ENCODE measurements around the gene CLN6.
"Not testable (repeated sequence)": the region's sequence is repeated elsewhere in the genome, so short reads cannot be mapped to it uniquely, and the experiment has no call there.

The CLN6 gene

GRCh38 chr15:68224546-68225250 lies 4.8 kb downstream of the CLN6 start:
- no peaks in the 10 kb centered on the region for H3K27me3 ChIP-seq (replicated peaks; ENCODE audit: control insufficient read depth, insufficient read depth, low read length)
- no peak overlapping the region for H3K4me3 ChIP-seq (replicated peaks; ENCODE audit: low read depth, low read length)
- no peaks in the 10 kb centered on the region; the same call in none of the 2 replicates for H3K36me3 ChIP-seq (ENCODE audit: control insufficient read depth, insufficient read depth, low read length)
- no peak for TF ChIP-seq CTCF (IDR thresholded peaks at IDR 0.05; ENCODE audit: insufficient read depth, low read length, poor library complexity, severe bottlenecking)
- no peak for DNase-seq (ENCODE audit: extremely low read depth, insufficient read length)

DNA sequence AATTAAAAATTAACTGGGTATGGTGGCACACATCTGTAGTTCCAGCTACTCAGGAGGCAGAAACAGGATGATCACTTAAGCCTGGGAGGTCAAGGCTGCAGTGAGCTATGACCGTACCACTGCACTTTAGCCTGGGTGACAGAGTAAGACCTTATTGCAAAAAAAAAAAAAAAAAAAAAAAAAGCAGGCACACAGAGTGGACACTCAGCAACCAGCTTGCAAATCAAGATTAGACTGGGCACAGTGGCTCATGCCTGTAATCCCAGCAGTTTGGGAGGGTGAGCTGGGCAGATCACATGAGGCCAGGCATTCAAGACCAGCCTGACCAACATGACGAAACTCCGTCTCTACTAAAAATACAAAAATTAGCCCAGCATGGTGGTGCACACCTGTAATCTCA lies 5.4 kb downstream of the CLN6 start:
- TF ChIP-seq CTCF (IDR thresholded peaks at IDR 0.05; ENCODE audit: insufficient read depth, low read length, poor library complexity, severe bottlenecking) = no peak
- no peak overlapping the region for H3K4me3 ChIP-seq (replicated peaks; ENCODE audit: low read depth, low read length)
- H3K36me3 ChIP-seq (ENCODE audit: control insufficient read depth, insufficient read depth, low read length) = no peaks in the 10 kb centered on the region; the same call in none of the 2 replicates
- DNase-seq (ENCODE audit: extremely low read depth, insufficient read length) = no peak
- no peaks in the 10 kb centered on the region for H3K27me3 ChIP-seq (replicated peaks; ENCODE audit: control insufficient read depth, insufficient read depth, low read length)

- H3K36me3 ChIP-seq (ENCODE audit: control insufficient read depth, insufficient read depth, low read length) = peaks cover 6% of the 10 kb centered on the region
- DNase-seq (ENCODE audit: extremely low read depth, insufficient read length) = no peak
- TF ChIP-seq CTCF (IDR thresholded peaks at IDR 0.05; ENCODE audit: insufficient read depth, low read length, poor library complexity, severe bottlenecking) = no peak
- no peaks in the 10 kb centered on the region for H3K27me3 ChIP-seq (replicated peaks; ENCODE audit: control insufficient read depth, insufficient read depth, low read length)
- H3K4me3 ChIP-seq (replicated peaks; ENCODE audit: low read depth, low read length) = no peak overlapping the region
These were observed 6.4 kb downstream of the CLN6 start for GRCh38 chr15:68223171-68223570.

DNA sequence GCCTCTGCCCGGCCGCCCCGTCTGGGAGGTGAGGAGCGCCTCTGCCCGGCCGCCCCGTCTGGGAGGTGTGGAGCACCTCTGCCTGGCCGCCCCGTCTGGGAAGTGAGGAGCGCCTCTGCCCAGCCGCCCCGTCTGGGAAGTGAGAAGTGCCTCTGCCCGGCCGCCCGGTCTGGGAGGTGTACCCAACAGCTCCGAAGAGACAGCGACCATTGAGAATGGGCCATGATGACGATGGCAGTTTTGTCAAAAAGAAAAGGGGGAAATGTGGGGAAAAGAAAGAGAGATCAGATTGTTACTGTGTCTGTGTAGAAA lies 7.1 kb downstream of the CLN6 start:
- not testable (repeated sequence) for H3K4me3 ChIP-seq (replicated peaks; ENCODE audit: low read depth, low read length); DNase-seq (ENCODE audit: extremely low read depth, insufficient read length); H3K36me3 ChIP-seq (ENCODE audit: control insufficient read depth, insufficient read depth, low read length); H3K27me3 ChIP-seq (replicated peaks; ENCODE audit: control insufficient read depth, insufficient read depth, low read length)

DNA sequence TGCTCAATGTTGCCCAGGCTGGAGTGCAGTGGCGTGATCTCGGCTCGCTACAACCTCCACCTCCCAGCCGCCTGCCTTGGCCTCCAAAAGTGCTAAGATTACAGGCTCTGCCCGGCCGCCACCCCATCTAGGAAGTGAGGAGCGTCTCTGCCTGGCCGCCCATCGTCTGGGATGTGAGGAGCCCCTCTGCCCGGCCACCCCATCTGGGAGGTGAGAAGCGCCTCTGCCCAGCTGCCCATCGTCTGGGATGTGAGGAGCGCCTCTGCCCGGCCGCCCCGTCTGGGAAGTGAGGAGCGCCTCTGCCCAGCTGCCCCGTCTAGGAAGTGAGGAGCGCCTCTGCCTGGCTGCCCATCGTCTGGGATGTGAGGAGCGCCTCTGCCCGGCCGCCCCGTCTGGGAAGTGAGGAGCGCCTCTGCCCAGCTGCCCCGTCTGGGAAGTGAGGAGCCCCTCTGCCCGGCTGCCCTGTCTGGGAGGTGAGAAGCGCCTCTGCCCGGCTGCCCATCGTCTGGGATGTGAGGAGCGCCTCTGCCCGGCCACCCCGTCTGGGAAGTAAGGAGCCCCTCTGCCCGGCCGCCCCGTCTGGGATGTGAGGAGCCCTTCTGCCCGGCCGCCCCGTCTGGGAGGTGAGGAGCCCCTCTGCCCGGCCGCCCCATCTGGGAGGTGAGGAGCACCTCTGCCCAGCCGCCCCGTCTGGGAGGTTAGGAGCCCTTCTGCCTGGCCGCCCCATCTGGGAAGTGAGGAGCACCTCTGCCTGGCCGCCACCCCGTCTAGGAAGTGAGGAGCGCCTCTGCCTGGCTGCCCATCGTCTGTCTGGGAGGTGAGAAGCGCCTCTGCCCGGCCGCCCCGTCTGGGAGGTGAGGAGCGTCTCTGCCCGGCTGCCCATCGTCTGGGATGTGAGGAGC lies 7.7 kb downstream of the CLN6 start:
- H3K4me3 ChIP-seq (replicated peaks; ENCODE audit: low read depth, low read length); H3K27me3 ChIP-seq (replicated peaks; ENCODE audit: control insufficient read depth, insufficient read depth, low read length); DNase-seq (ENCODE audit: extremely low read depth, insufficient read length); H3K36me3 ChIP-seq (ENCODE audit: control insufficient read depth, insufficient read depth, low read length): not testable (repeated sequence)

DNA sequence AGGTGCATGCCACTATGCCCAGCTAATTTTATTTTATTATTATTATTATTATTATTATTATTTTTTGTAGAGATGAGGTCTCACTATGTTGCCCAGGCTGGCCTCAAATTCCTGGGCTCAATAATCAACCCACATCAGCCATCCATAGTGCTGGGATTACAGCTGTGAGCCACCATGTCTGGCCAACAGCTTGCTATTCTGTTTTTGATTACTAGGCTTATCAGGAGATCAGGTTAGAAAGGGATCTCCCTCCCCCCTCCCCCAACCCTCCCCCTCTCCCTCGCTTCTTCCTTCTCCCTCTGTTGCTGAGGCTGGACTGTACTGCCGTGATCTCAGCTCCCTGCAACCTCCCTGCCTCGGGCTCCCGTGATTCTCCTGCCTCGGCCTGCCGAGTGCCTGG lies 8.6 kb downstream of the CLN6 start:
- peaks cover 6% of the 10 kb centered on the region for H3K36me3 ChIP-seq (ENCODE audit: control insufficient read depth, insufficient read depth, low read length)
- no peak overlapping the region for H3K4me3 ChIP-seq (replicated peaks; ENCODE audit: low read depth, low read length)
- no peak for TF ChIP-seq CTCF (IDR thresholded peaks at IDR 0.05; ENCODE audit: insufficient read depth, low read length, poor library complexity, severe bottlenecking)
- no peak for DNase-seq (ENCODE audit: extremely low read depth, insufficient read length)
- no peaks in the 10 kb centered on the region for H3K27me3 ChIP-seq (replicated peaks; ENCODE audit: control insufficient read depth, insufficient read depth, low read length)
